HG02943 (cell line): ENCODE measurements around the gene LARP4B.
"Not testable (repeated sequence)": the region's sequence is repeated elsewhere in the genome, so short reads cannot be mapped to it uniquely, and the experiment has no call there.

Source experiments
- ATAC-seq: cut with Tn5 transposase; IDR thresholded peaks from one replicate; pipeline ENCODE4 v1.9.1; 2021; ENCODE audit warnings: mild to moderate bottlenecking, low read depth, moderate library complexity; ENCODE audit not compliant: unreplicated experiment

The LARP4B gene

GRCh38 chr10:775245-776075 lies 156.0 kb downstream of the LARP4B start:
- ATAC-seq: no peak

- ATAC-seq: no peak
Observed at GRCh38 chr10:774661-775244, 156.8 kb downstream of the LARP4B start.

- no peak for ATAC-seq
Observed at GRCh38 chr10:774223-774622, 157.3 kb downstream of the LARP4B start.

- no peak for ATAC-seq
Observed at GRCh38 chr10:773562-774161, 157.8 kb downstream of the LARP4B start.

- no peak for ATAC-seq
Observed at GRCh38 chr10:772227-772637, 159.3 kb downstream of the LARP4B start.

GRCh38 chr10:771647-772046 lies 159.9 kb downstream of the LARP4B start:
- no peak for ATAC-seq

- ATAC-seq: no peak
Observed at GRCh38 chr10:770975-771374, 160.5 kb downstream of the LARP4B start.

GRCh38 chr10:770048-770712 lies 161.3 kb downstream of the LARP4B start:
- ATAC-seq: not testable (repeated sequence)

GRCh38 chr10:767794-768193 lies 163.7 kb downstream of the LARP4B start:
- ATAC-seq: no peak

GRCh38 chr10:767211-767610 lies 164.3 kb downstream of the LARP4B start:
- no peak for ATAC-seq

GRCh38 chr10:761376-761775 lies 170.1 kb downstream of the LARP4B start:
- no peak for ATAC-seq

- ATAC-seq: no peak
Observed at GRCh38 chr10:760622-761021, 170.9 kb downstream of the LARP4B start.

- no peak for ATAC-seq
Observed at GRCh38 chr10:759898-760477, 171.5 kb downstream of the LARP4B start.
